HG03060 (cell line): ENCODE results near the gene KCNMB2.

Experiments used
- ATAC-seq: cut with Tn5 transposase; IDR thresholded peaks from one replicate; pipeline ENCODE4 v1.9.1; 2021; ENCODE audit warnings: low read depth, moderate number of reproducible peaks; ENCODE audit not compliant: unreplicated experiment

KCNMB2 gene

GRCh38 chr3:178536211-178537079, at the start of gene KCNMB2:
TSS of gene KCNMB2 (plus strand) at chr3:178536436.
- ATAC-seq, result no peak

GRCh38 chr3:178486903-178487302, 49.3 kb upstream of the KCNMB2 start:
- no peak for ATAC-seq

GRCh38 chr3:178487752-178488151, 48.5 kb upstream of the KCNMB2 start:
- ATAC-seq, result no peak

DNA sequence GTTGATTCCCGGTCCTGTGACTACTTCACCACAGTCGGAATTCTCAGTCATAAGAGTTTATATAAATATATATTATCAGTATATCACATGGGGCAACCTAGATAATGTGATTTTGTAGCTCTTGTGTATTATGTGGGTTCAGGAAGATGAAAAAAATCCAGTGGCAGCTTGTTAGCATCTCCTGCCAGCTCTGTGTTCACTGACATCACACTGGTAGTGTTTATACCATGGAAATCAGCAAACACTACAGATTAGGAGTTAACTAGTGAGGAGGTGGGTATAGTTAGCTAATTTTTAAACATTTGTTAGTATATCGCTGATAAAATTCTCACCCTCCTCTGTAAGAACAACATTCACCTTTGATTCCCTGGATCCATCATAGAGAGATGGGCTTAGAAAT, 44.5 kb upstream of the KCNMB2 start:
- ATAC-seq, result no peak

- ATAC-seq, result no peak
Measured at GRCh38 chr3:178492491-178492890, 43.7 kb upstream of the KCNMB2 start.

DNA sequence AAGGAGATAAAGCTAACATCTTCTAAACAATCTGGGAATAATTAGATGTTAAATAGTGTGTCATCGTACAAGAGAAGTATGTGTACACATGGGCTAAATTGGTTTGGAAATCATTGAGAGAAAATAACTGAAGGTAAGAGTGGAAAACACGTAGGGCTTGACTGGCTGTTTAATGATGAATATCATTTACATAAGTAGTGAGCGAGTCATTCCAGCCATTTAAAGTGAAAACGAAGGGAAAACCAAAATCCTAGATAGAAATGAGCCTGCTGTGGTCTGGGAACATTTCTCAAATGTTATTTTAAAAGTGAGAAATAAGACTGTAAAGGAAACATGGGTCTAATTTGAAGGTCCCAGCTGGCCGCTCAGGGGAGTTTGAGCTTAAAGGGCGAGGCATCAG, 41.9 kb upstream of the KCNMB2 start:
- no peak for ATAC-seq

- ATAC-seq, result no peak
Measured at GRCh38 chr3:178496911-178497310, 39.3 kb upstream of the KCNMB2 start.

- no peak for ATAC-seq
Measured at GRCh38 chr3:178498871-178499270, 37.4 kb upstream of the KCNMB2 start.

DNA sequence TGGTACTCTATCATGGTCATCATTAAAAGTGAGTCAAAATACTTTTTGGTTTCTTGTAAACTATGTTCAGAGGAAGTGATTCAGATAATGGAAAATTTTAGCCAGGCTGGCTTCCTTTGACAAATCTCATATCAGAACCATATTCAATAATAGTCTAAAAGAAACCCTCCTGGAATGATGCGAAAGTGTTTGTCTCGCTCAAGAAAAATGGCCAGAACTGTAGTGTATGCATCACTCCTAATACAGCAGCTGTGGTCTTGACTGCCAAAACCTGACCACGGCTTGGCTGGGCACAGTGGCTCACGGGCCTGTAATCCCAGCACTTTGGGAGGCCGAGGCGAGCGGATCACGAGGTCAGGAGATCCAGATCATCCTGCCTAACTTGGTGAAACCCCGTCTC, 35.6 kb upstream of the KCNMB2 start:
- no peak for ATAC-seq

GRCh38 chr3:178504128-178504527, 32.1 kb upstream of the KCNMB2 start:
- ATAC-seq, result no peak

DNA sequence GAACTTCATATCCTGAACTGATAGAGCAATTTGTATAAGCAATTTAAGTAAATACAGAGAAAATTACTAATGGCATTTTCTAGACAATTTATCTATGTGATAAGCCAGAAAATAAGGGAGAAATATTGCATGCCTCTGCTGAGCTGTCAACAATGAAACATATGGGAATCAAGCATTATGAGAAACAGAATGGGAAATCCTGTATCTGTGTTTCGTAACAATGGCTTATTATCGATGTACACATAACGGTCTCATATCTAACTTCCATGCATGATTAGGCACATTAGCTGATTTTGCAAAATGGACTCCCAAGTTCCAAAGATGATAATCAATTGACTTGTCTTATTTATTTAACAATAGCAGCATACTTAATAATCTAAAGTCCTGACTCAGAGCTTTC, 30.4 kb upstream of the KCNMB2 start:
- ATAC-seq, result no peak

- no peak for ATAC-seq
Measured at GRCh38 chr3:178507507-178508442, 28.5 kb upstream of the KCNMB2 start.

DNA sequence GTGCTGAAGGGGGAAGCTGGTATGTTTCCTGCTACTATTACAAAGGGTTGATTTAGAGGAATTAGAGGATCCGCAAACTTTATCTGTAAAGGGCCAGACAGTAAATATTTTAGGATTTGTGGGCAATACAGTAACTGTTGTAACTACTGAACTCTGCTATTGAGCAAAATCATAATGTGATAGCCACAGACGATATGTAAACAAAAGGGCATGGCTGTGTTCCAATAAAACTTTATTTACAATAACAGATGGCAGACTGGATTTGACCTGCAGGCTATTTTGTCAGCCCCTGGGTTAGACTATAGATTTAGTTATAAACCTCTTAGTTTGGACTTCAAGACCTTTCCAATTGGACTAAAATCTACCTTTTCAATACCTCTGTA, 27.8 kb upstream of the KCNMB2 start:
- no peak for ATAC-seq

DNA sequence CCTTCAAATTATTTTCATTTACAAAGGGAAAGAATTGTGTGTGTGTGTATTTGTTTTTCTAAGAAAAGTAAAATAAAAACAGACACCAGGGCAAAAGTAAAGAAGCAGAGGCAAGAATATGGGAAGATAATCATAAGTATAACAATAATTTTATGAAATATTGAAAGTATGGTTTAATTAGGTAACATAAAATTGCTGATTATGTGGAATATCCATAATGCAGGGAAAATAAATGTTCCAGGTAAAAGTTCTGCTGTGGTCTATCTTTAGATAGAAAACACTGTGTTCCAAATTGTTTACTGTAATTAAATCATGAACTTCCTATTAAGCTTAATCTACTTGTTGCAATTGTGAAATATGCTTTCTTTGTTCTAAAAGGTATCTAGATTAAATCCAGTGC, 25.7 kb upstream of the KCNMB2 start:
- no peak for ATAC-seq

DNA sequence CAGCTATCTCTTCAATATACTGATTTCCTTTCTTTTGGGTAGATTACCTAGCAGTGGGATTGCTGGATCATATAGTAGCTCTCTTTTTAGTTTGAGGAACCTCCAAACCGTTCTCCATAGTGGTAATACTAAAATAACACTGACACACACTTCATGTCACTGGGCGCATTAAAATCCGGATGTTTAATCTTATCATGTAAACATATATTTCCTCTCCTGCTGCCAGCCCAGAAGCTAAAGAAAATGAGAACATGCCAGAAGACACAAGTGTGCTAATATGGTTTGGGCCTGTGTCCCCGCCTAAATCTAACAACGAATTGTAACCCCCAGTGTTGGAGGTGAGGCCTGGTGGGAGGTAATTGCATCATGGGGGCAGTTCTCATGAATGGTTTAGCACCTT, 23.6 kb upstream of the KCNMB2 start:
- no peak for ATAC-seq

- ATAC-seq, result no peak
Measured at GRCh38 chr3:178513546-178514380, 22.5 kb upstream of the KCNMB2 start.

DNA sequence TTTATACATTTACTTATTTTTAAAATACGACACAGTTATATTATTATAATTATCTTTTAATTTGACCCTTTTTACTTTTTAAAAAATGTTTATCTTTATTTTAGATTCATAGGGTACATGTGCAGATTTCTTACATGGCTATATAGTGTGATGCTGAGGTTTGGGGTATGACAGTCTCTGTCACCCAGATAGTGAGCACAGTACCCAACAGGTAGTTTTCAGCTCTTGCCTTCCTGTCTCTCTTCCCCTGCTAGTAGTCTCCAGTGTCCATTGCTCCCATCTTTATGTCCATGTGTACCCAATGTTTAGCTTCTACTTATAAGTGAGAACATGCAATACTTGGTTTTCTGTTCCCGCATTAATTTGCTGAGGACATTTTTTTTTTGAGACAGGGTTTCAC, 21.8 kb upstream of the KCNMB2 start:
- ATAC-seq, result no peak

DNA sequence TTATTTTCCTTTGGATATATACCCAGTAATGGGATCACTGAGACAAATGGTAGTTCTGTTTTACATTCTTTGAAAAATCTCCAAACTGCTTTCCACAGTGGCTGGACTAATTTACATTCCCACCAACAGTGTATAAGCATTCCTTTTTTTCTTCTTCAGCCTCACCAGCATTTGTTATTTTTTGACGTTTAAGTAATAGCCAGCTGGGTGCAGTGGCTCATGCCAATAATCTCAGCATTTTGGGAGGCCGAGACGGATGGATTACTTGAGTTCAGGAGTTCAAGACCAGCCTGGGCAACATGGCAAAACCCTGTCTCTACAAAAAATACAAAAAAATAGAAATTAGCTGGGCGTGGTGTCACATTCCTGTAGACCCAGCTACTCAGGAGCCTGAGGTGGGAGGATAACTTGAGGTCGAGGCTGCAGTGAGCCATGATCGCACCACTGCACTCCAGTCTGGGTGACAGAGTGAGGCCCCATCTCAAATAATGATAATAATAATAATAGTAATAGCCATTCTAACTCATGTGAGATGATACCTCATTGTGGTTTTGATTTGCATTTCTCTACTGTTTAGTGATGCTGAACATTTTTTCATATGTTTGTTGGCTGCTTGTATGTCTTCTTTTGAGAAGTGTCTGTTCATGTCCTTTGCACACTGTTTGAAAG, 21.0 kb upstream of the KCNMB2 start:
- peak; percentile 32 for ATAC-seq

- no peak for ATAC-seq
Measured at GRCh38 chr3:178517665-178518334, 18.4 kb upstream of the KCNMB2 start.
